ENCODE measurements around the gene LAS1L.

- no peak for TF ChIP-seq TAF1 (IDR thresholded peaks at IDR 0.05; ENCODE audit: low read depth, low read length)
- no peak for TF ChIP-seq POLR2AphosphoS5 (IDR thresholded peaks at IDR 0.05; ENCODE audit: low read depth, low read length)
- TF ChIP-seq POLR2A (IDR thresholded peaks at IDR 0.05; ENCODE audit: low read depth, low read length), result no peak
- TF ChIP-seq SPI1 (IDR thresholded peaks at IDR 0.05; ENCODE audit: low read depth, low read length), result no peak
- TF ChIP-seq PAX5 (IDR thresholded peaks at IDR 0.05; ENCODE audit: insufficient read depth, low read length, severe bottlenecking), result no peak
These were observed 11.7 kb downstream of the LAS1L start for GRCh38 chrX:65522739-65523372.
